Mammary epithelial cell (primary cell): Measurements from ENCODE around the gene AIPL1.

Source experiments
- EZH2 ChIP-seq: IDR thresholded peaks from 2 replicates; pipeline ENCODE4 v1.6.1; 2012; ENCODE audit warnings: low read length, inconsistent platforms, borderline replicate concordance
- TF ChIP-seq, protein P1 (sequence below), 2 donors: IDR thresholded peaks in 1 of 2; conservative IDR thresholded peaks in 1 of 2; 2 replicates each; pipeline ENCODE4 v1.5.1; 2011 to 2012; ENCODE audit warnings: inconsistent platforms in 2 of 2, low read length in 2 of 2, mild to moderate bottlenecking in 2 of 2, control low read depth in 1 of 2, low read depth in 1 of 2; ENCODE audit not compliant: insufficient read depth in 1 of 2; ENCODE audit errors: extremely low read depth in 1 of 2

DNA sequence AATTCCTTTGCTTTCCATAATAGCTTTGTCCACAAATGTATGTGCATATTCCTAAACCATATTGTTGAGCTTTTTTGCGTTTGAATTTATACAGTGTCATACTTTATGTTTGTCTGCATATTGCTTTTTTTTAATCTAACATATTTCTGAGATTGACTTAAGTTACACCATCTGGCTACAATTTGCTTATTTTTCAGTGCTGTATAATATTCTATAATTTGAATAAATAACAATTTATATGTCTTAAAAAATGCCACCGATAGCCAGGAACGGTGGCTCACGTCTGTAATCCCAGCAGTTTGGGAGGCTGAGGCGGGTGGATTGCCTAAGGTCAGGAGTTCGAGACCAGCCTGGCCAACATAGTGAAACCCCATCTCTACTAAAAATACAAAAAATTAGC, 7.9 kb upstream of the AIPL1 start:
- TF ChIP-seq EZH2 = no peak
- TF ChIP-seq, protein P1, sequence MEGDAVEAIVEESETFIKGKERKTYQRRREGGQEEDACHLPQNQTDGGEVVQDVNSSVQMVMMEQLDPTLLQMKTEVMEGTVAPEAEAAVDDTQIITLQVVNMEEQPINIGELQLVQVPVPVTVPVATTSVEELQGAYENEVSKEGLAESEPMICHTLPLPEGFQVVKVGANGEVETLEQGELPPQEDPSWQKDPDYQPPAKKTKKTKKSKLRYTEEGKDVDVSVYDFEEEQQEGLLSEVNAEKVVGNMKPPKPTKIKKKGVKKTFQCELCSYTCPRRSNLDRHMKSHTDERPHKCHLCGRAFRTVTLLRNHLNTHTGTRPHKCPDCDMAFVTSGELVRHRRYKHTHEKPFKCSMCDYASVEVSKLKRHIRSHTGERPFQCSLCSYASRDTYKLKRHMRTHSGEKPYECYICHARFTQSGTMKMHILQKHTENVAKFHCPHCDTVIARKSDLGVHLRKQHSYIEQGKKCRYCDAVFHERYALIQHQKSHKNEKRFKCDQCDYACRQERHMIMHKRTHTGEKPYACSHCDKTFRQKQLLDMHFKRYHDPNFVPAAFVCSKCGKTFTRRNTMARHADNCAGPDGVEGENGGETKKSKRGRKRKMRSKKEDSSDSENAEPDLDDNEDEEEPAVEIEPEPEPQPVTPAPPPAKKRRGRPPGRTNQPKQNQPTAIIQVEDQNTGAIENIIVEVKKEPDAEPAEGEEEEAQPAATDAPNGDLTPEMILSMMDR (conservative IDR thresholded peaks at IDR 0.05 in 1 of 2, IDR thresholded peaks at IDR 0.05 in 1 of 2; ENCODE audit: extremely low read depth in 1 of 2, insufficient read depth in 1 of 2, low read depth in 1 of 2, low read length in 2 of 2) = no peak
